HG02571 (cell line): ENCODE measurements around the gene CCDC185.
"Not testable (repeated sequence)": the region's sequence is repeated elsewhere in the genome, so short reads cannot be mapped to it uniquely, and the experiment has no call there.

ENCODE experiments used
- ATAC-seq: cut with Tn5 transposase; IDR thresholded peaks from one replicate; pipeline ENCODE4 v1.9.1; 2021; ENCODE audit warnings: mild to moderate bottlenecking, moderate library complexity; ENCODE audit not compliant: unreplicated experiment

CCDC185 gene

GRCh38 chr1:223394242-223394641, 1.0 kb downstream of the CCDC185 start:
- ATAC-seq: no peak

- ATAC-seq: no peak
Observed at GRCh38 chr1:223394706-223395105, 1.5 kb downstream of the CCDC185 start.

GRCh38 chr1:223399393-223399792, 6.2 kb downstream of the CCDC185 start:
- ATAC-seq: not testable (repeated sequence)

GRCh38 chr1:223401873-223402789, 8.9 kb downstream of the CCDC185 start:
- ATAC-seq: no peak

GRCh38 chr1:223402790-223403142, 9.6 kb downstream of the CCDC185 start:
- no peak for ATAC-seq

- no peak for ATAC-seq
Observed at GRCh38 chr1:223403184-223403815, 10.1 kb downstream of the CCDC185 start.

- ATAC-seq: no peak
Observed at GRCh38 chr1:223405507-223405906, 12.3 kb downstream of the CCDC185 start.

GRCh38 chr1:223410036-223410435, 16.8 kb downstream of the CCDC185 start:
- ATAC-seq: no peak

GRCh38 chr1:223411309-223411708, 18.1 kb downstream of the CCDC185 start:
- no peak for ATAC-seq

- no peak for ATAC-seq
Observed at GRCh38 chr1:223411710-223412109, 18.5 kb downstream of the CCDC185 start.

- no peak for ATAC-seq
Observed at GRCh38 chr1:223413216-223413615, 20.0 kb downstream of the CCDC185 start.

GRCh38 chr1:223417444-223417843, 24.2 kb downstream of the CCDC185 start:
- no peak for ATAC-seq

- ATAC-seq: no peak
Observed at GRCh38 chr1:223417903-223418663, 24.9 kb downstream of the CCDC185 start.

- ATAC-seq: no peak
Observed at GRCh38 chr1:223419115-223419514, 25.9 kb downstream of the CCDC185 start.

- ATAC-seq: no peak
Observed at GRCh38 chr1:223419561-223419960, 26.3 kb downstream of the CCDC185 start.

- no peak for ATAC-seq
Observed at GRCh38 chr1:223421025-223421424, 27.8 kb downstream of the CCDC185 start.

- no peak for ATAC-seq
Observed at GRCh38 chr1:223421676-223422075, 28.5 kb downstream of the CCDC185 start.

GRCh38 chr1:223422911-223423310, 29.7 kb downstream of the CCDC185 start:
- ATAC-seq: no peak

GRCh38 chr1:223423641-223424233, 30.5 kb downstream of the CCDC185 start:
- ATAC-seq: no peak

- ATAC-seq: no peak
Observed at GRCh38 chr1:223425550-223425949, 32.3 kb downstream of the CCDC185 start.

GRCh38 chr1:223426936-223427335, 33.7 kb downstream of the CCDC185 start:
- no peak for ATAC-seq
